A549 (cell line): Measurements from ENCODE around the gene FRMD4A. TPM values are rescaled to one million over a fixed set of nuclear protein-coding genes. Genes with fewer than 3 reads are reported as not detected.

Source experiments
- ATAC-seq, 2 experiments: fragments of 200-7000 bp in 1 of 2; fragments of >200 bp in 1 of 2; cut with Nextera tagmentation in 1 of 2; cut with Tn5 transposase in 1 of 2; 3 replicates each; pipeline versions ENCODE4 v1.8.0 to v1.9.1; 2018 to 2020; ENCODE audit warnings: mild to moderate bottlenecking in 1 of 2, moderate library complexity in 1 of 2
- CTCF ChIA-PET: fragments of 300-600 bp; sonication (Branson Sonifier 250); formaldehyde crosslinking; extraction: SDS; loops from one replicate; lab custom pipeline; 2021; ENCODE audit warnings: antibody characterized with exemption, inconsistent platforms; lab: Yijun Ruan, JAX
- POLR2A ChIA-PET: fragments of 350-600 bp; formaldehyde crosslinking; extraction: SDS; loops from one replicate; lab custom pipeline; 2021; ENCODE audit warnings: antibody characterized with exemption, inconsistent platforms; lab: Yijun Ruan, JAX
- DNase-seq, 2 experiments: peaks; one replicate each; pipeline versions ENCODE4 v3.0.0 to v3.0.0-alpha.2; 2011 to 2016; ENCODE audit warnings: low read depth in 1 of 2, low spot score in 1 of 2
- FAIRE-seq: peaks from 2 replicates; lab custom pipeline; 2011; peaks lifted over from hg19 to GRCh38; lab: Jason Lieb, UNC
- H3K27ac ChIP-seq, 2 experiments: fragments of >200 bp; sonication (Bioruptor Twin); formaldehyde crosslinking; 3 replicates each; pipeline ENCODE4 v1.5.1; 2016 to 2017
- H3K4me1 ChIP-seq: fragments of >200 bp; sonication (Bioruptor Twin); formaldehyde crosslinking; 3 replicates; pipeline ENCODE4 v1.6.1; 2016
- H3K4me2 ChIP-seq: fragments of >200 bp; sonication (Bioruptor Twin); formaldehyde crosslinking; 3 replicates; pipeline ENCODE4 v1.6.1; 2016
- H3K4me3 ChIP-seq: fragments of >200 bp; sonication (Bioruptor Twin); formaldehyde crosslinking; 3 replicates; pipeline ENCODE4 v1.5.1; 2016
- H3K9me3 ChIP-seq: fragments of >200 bp; sonication (Bioruptor Twin); formaldehyde crosslinking; 3 replicates; pipeline ENCODE4 v1.6.1; 2016
- CBX2 ChIP-seq: fragments of 200-600 bp; sonication (generic); IDR thresholded peaks from 2 replicates; pipeline ENCODE4 v1.6.1; 2016; ENCODE audit warnings: low read depth, mild to moderate bottlenecking, borderline replicate concordance
- EHF ChIP-seq: fragments of 250-450 bp; sonication (Bioruptor Pico); IDR thresholded peaks from 2 replicates; pipeline ENCODE4 v1.5.0; 2020; ENCODE audit warnings: mild to moderate bottlenecking
- FOXS1 ChIP-seq: fragments of 250-450 bp; sonication (Bioruptor Pico); IDR thresholded peaks from 2 replicates; pipeline ENCODE4 v1.5.0; 2020; ENCODE audit warnings: mild to moderate bottlenecking, moderate library complexity
- GATA3 ChIP-seq: IDR thresholded peaks from 2 replicates; pipeline ENCODE4 v1.6.1; 2012; ENCODE audit warnings: borderline replicate concordance
- HOXA7 ChIP-seq: fragments of 250-450 bp; sonication (Bioruptor Pico); IDR thresholded peaks from 2 replicates; pipeline ENCODE4 v1.5.0; 2020; ENCODE audit warnings: mild to moderate bottlenecking, moderate library complexity
- HOXB13 ChIP-seq: fragments of 250-450 bp; sonication (Bioruptor Pico); IDR thresholded peaks from 2 replicates; pipeline ENCODE4 v1.5.0; 2020; ENCODE audit warnings: low read depth, mild to moderate bottlenecking, moderate library complexity
- MYC ChIP-seq: IDR thresholded peaks from 2 replicates; pipeline ENCODE4 v1.6.1; 2012; ENCODE audit warnings: mild to moderate bottlenecking, inconsistent platforms, low read length, improper control_type of control experiment, borderline replicate concordance
- POLR2A ChIP-seq: IDR thresholded peaks from 2 replicates; pipeline ENCODE4 v1.6.1; 2012; ENCODE audit warnings: mild to moderate bottlenecking, low read length
- POLR2AphosphoS2 ChIP-seq: conservative IDR thresholded peaks from 2 replicates; pipeline ENCODE4 v1.6.1; 2012; ENCODE audit warnings: low read length, improper control_type of control experiment, inconsistent platforms
- RNF2 ChIP-seq: fragments of 200-600 bp; sonication (generic); IDR thresholded peaks from 2 replicates; pipeline ENCODE4 v1.6.1; 2016; ENCODE audit warnings: low read depth, mild to moderate bottlenecking, antibody characterized with exemption, moderate library complexity, borderline replicate concordance
- SREBF2 ChIP-seq: fragments of 450-650 bp; IDR thresholded peaks from 2 replicates; pipeline ENCODE4 v1.6.1; 2014; ENCODE audit warnings: mild to moderate bottlenecking, moderate library complexity
- TP53 ChIP-seq: fragments of 250-450 bp; sonication (Bioruptor Pico); IDR thresholded peaks from 2 replicates; pipeline ENCODE4 v1.5.0; 2021; ENCODE audit warnings: mild to moderate bottlenecking, moderate library complexity
- ZC3H11A ChIP-seq: fragments of 450-650 bp; IDR thresholded peaks from 2 replicates; pipeline ENCODE4 v1.6.1; 2014; ENCODE audit warnings: antibody characterized with exemption, mild to moderate bottlenecking
- WGBS: methylation state at CpG from one replicate; pipeline ENCODE4 v1.1.6; 2017; ENCODE audit errors: missing lambda C conversion rate; 5-methylcytosine and 5-hydroxymethylcytosine counted together
- polyA plus RNA-seq, 4 experiments: library from polyadenylated mRNA; depleted of rRNA in 3 of 4; stranded (reverse); fragments of >200 nt; fragmentation: RNase III in 1 of 4; extraction: RNeasy Plus Mini Kit Qiagen cat#74134 plus additional on column Dnase treatment in 1 of 4; gene quantifications; 2 replicates in 3 of 4; 3 replicates in 1 of 4; pipeline ENCODE4 v1.2.3, GENCODE V29; 2011 to 2017
- TF ChIP-seq, protein P1 (sequence below): fragments of 200-600 bp; sonication (generic); IDR thresholded peaks from 2 replicates; pipeline ENCODE4 v1.6.1; 2016; ENCODE audit warnings: antibody characterized with exemption, mild to moderate bottlenecking, moderate library complexity
- TF ChIP-seq, protein P2 (sequence below): fragments of >200 bp; sonication (Bioruptor Twin); formaldehyde crosslinking; IDR thresholded peaks from 3 replicates; pipeline ENCODE4 v1.5.1; 2016
- TF ChIP-seq, protein P3 (sequence below): fragments of 450-650 bp; IDR thresholded peaks from 2 replicates; pipeline ENCODE4 v1.6.1; 2014; ENCODE audit warnings: antibody characterized with exemption
- TF ChIP-seq, protein P4 (sequence below): fragments of >200 bp; sonication (Bioruptor Twin); formaldehyde crosslinking; IDR thresholded peaks from 2 replicates; pipeline ENCODE4 v1.6.1; 2016

Gene FRMD4A
- polyA plus RNA-seq, 2 of the 4 experiments (the other 2 are of a cell fraction): 2.5 to 4.7 TPM

DNA sequence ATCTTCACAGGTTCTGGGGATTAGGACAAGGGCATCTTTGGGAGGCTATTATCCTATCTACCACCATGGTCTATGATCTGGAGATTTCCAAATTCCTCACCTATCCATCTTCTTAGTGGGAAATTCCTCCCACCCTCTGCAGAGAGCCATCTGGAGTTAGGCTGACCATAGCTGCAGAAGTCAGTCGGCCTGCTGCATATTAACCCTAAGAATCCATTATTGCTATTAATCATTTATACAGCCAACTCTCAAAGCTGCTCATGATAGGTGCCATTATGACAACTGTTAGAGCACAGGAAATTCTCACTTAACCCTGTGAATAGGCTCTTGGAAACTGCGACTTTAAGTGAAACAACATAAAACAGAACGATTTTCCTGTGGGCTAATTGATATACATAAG lies 60.4 kb downstream of the FRMD4A start:
- POLR2A ChIA-PET: no interaction called here

DNA sequence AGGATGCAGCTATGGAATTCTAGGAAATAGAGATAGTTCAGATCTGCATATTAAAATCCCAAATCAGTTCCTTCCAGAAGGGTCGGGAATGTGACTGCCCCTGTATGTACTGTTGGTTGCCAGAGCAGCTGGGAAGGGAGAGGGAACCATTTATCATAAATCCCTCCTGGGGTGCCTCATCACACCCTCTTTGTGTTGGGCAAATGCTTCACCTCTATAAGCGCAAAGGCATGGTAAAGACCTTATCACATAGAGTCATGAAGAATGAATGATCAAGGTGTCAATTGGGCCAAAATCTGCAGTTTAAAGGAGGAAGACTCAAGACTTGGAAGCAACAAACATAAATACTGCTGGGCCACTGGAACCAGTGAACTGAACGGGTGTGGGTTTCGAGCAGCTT lies 65.0 kb downstream of the FRMD4A start:
- H3K4me2 ChIP-seq: no peak overlapping the region
- ATAC-seq (no peak), FAIRE-seq (no peak)
- no peak overlapping the region for H3K27ac ChIP-seq
- WGBS: 32% methylated on average over 4 of the region's 4 CpGs
- H3K4me1 ChIP-seq: no peaks in the 10 kb centered on the region
- H3K4me3 ChIP-seq: no peak overlapping the region
- ChIA-PET CTCF (no interaction called here), POLR2A (no interaction called here)
- H3K9me3 ChIP-seq: no peaks in the 10 kb centered on the region
- TF ChIP-seq, protein P1, sequence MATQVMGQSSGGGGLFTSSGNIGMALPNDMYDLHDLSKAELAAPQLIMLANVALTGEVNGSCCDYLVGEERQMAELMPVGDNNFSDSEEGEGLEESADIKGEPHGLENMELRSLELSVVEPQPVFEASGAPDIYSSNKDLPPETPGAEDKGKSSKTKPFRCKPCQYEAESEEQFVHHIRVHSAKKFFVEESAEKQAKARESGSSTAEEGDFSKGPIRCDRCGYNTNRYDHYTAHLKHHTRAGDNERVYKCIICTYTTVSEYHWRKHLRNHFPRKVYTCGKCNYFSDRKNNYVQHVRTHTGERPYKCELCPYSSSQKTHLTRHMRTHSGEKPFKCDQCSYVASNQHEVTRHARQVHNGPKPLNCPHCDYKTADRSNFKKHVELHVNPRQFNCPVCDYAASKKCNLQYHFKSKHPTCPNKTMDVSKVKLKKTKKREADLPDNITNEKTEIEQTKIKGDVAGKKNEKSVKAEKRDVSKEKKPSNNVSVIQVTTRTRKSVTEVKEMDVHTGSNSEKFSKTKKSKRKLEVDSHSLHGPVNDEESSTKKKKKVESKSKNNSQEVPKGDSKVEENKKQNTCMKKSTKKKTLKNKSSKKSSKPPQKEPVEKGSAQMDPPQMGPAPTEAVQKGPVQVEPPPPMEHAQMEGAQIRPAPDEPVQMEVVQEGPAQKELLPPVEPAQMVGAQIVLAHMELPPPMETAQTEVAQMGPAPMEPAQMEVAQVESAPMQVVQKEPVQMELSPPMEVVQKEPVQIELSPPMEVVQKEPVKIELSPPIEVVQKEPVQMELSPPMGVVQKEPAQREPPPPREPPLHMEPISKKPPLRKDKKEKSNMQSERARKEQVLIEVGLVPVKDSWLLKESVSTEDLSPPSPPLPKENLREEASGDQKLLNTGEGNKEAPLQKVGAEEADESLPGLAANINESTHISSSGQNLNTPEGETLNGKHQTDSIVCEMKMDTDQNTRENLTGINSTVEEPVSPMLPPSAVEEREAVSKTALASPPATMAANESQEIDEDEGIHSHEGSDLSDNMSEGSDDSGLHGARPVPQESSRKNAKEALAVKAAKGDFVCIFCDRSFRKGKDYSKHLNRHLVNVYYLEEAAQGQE: no peak
- TF ChIP-seq CBX2: no peak
- TF ChIP-seq HOXA7 (CRISPR knock-in tag): no peak
- TF ChIP-seq HOXB13 (CRISPR knock-in tag): no peak
- no peak for TF ChIP-seq TP53
- TF ChIP-seq, protein P2, sequence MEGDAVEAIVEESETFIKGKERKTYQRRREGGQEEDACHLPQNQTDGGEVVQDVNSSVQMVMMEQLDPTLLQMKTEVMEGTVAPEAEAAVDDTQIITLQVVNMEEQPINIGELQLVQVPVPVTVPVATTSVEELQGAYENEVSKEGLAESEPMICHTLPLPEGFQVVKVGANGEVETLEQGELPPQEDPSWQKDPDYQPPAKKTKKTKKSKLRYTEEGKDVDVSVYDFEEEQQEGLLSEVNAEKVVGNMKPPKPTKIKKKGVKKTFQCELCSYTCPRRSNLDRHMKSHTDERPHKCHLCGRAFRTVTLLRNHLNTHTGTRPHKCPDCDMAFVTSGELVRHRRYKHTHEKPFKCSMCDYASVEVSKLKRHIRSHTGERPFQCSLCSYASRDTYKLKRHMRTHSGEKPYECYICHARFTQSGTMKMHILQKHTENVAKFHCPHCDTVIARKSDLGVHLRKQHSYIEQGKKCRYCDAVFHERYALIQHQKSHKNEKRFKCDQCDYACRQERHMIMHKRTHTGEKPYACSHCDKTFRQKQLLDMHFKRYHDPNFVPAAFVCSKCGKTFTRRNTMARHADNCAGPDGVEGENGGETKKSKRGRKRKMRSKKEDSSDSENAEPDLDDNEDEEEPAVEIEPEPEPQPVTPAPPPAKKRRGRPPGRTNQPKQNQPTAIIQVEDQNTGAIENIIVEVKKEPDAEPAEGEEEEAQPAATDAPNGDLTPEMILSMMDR: no peak
- no peak for TF ChIP-seq POLR2AphosphoS2
- no peak for TF ChIP-seq POLR2A
- TF ChIP-seq EHF (CRISPR knock-in tag): no peak
- no peak for TF ChIP-seq RNF2
- TF ChIP-seq FOXS1 (CRISPR knock-in tag): no peak
- TF ChIP-seq GATA3: no peak
- no peak for TF ChIP-seq MYC
- no peak for TF ChIP-seq ZC3H11A
- TF ChIP-seq, protein P3, sequence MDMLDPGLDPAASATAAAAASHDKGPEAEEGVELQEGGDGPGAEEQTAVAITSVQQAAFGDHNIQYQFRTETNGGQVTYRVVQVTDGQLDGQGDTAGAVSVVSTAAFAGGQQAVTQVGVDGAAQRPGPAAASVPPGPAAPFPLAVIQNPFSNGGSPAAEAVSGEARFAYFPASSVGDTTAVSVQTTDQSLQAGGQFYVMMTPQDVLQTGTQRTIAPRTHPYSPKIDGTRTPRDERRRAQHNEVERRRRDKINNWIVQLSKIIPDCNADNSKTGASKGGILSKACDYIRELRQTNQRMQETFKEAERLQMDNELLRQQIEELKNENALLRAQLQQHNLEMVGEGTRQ: no peak
- TF ChIP-seq, protein P4, sequence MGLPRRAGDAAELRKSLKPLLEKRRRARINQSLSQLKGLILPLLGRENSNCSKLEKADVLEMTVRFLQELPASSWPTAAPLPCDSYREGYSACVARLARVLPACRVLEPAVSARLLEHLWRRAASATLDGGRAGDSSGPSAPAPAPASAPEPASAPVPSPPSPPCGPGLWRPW: no peak
- TF ChIP-seq, all 56 proteins: peak for 0
- no peak for DNase-seq

More for the DNA sequence above, 60.4 kb downstream of the FRMD4A start:
- H3K4me2 ChIP-seq: no peak overlapping the region
- CTCF ChIA-PET: interaction anchor here (1.1 kb wide), 1 partner anchor 483 kb away, joined by 3 read pairs; no protein-coding TSS in a partner anchor
- TF ChIP-seq SREBF2: no peak
- TF ChIP-seq MYC: no peak
- no peak for ATAC-seq
- DNase-seq: no peak
- H3K9me3 ChIP-seq: no peaks in the 10 kb centered on the region
- 17% methylated on average over 3 of the region's 3 CpGs for WGBS
- H3K27ac ChIP-seq: no peak overlapping the region
- no peak for FAIRE-seq
- no peak overlapping the region for H3K4me3 ChIP-seq
- no peaks in the 10 kb centered on the region for H3K4me1 ChIP-seq
